Measurements from ENCODE around the gene PACS2. TPM values are rescaled to one million over a fixed set of nuclear protein-coding genes. Genes with fewer than 3 reads are reported as not detected.

The PACS2 gene
- total RNA-seq, 2 donors from 2014 or later: 48.5 to 124 TPM

GRCh38 chr14:105439710-105440553, 125.4 kb downstream of the PACS2 start:
- DNase-seq (ENCODE audit: low spot score): no peak
- Histone ChIP-seq H3K27me3 (replicated peaks; ENCODE audit: insufficient read depth) (no peaks in the 10 kb centered on the region), H3K4me1 (replicated peaks) (no peaks in the 10 kb centered on the region), H3K9me3 (no peaks in the 10 kb centered on the region), H3K4me3 (no peak overlapping the region), H3K36me3 (no peaks in the 10 kb centered on the region), H3K27ac (no peak overlapping the region)
- no peak for TF ChIP-seq POLR2AphosphoS5 (IDR thresholded peaks at IDR 0.05)
- no peak for TF ChIP-seq CTCF (IDR thresholded peaks at IDR 0.05)
- TF ChIP-seq POLR2A (IDR thresholded peaks at IDR 0.05): no peak
- intact Hi-C loops (cut with DNase I): no loop called here
- 84% methylated on average over 24 of the region's 33 CpGs for WGBS

GRCh38 chr14:105440554-105440900, 126.0 kb downstream of the PACS2 start:
- intact Hi-C loops (cut with DNase I): no loop called here
- no peak overlapping the region for H3K4me3 ChIP-seq
- DNase-seq (ENCODE audit: low spot score): no peak
- WGBS: 95% methylated on average over 15 of the region's 15 CpGs
- no peak overlapping the region for H3K27ac ChIP-seq
- TF ChIP-seq POLR2AphosphoS5 (IDR thresholded peaks at IDR 0.05): no peak
- no peak for TF ChIP-seq POLR2A (IDR thresholded peaks at IDR 0.05)
- TF ChIP-seq CTCF (IDR thresholded peaks at IDR 0.05): no peak
- H3K36me3 ChIP-seq: no peaks in the 10 kb centered on the region
- no peaks in the 10 kb centered on the region for H3K4me1 ChIP-seq (replicated peaks)
- H3K9me3 ChIP-seq: no peaks in the 10 kb centered on the region
- no peaks in the 10 kb centered on the region for H3K27me3 ChIP-seq (replicated peaks; ENCODE audit: insufficient read depth)

- Histone ChIP-seq H3K27ac (no peak overlapping the region), H3K4me1 (replicated peaks) (no peaks in the 10 kb centered on the region), H3K4me3 (no peak overlapping the region), H3K36me3 (no peaks in the 10 kb centered on the region), H3K27me3 (replicated peaks; ENCODE audit: insufficient read depth) (no peaks in the 10 kb centered on the region), H3K9me3 (no peaks in the 10 kb centered on the region)
- 90% methylated on average over 9 of the region's 9 CpGs for WGBS
- TF ChIP-seq POLR2AphosphoS5 (IDR thresholded peaks at IDR 0.05) (no peak), POLR2A (IDR thresholded peaks at IDR 0.05) (no peak), CTCF (IDR thresholded peaks at IDR 0.05) (no peak)
- intact Hi-C loops (cut with DNase I): no loop called here
- no peak for DNase-seq (ENCODE audit: low spot score)
Observed at GRCh38 chr14:105440992-105441391, 126.4 kb downstream of the PACS2 start.

DNA sequence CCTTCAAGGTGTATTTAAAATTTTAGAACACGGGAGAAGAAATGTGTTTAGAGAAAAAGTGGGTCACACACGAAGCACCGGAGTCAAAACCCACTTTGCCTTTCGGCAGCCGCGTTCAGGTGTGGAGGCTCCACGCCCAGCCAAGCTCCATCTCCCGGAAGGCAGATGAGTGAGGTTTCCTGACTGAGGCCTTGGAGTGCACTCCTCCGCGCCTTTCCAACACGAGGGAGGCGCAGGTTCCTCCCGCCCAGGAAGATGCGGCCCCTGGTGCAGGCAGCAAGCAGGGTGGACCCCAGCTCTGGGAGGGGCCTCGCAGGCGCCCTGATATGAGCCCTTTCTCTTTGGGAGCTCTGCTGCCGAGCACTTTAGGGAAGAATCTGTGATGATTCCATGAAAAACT, 127.6 kb downstream of the PACS2 start:
- Histone ChIP-seq H3K4me3 (no peak overlapping the region), H3K27ac (no peak overlapping the region), H3K9me3 (no peaks in the 10 kb centered on the region), H3K4me1 (replicated peaks) (no peaks in the 10 kb centered on the region), H3K27me3 (replicated peaks; ENCODE audit: insufficient read depth) (no peaks in the 10 kb centered on the region), H3K36me3 (no peaks in the 10 kb centered on the region)
- intact Hi-C loops (cut with DNase I): no loop called here
- DNase-seq (ENCODE audit: low spot score): no peak
- 74% methylated on average over 17 of the region's 17 CpGs for WGBS
- TF ChIP-seq CTCF (IDR thresholded peaks at IDR 0.05) (no peak), POLR2AphosphoS5 (IDR thresholded peaks at IDR 0.05) (no peak), POLR2A (IDR thresholded peaks at IDR 0.05) (no peak)

DNA sequence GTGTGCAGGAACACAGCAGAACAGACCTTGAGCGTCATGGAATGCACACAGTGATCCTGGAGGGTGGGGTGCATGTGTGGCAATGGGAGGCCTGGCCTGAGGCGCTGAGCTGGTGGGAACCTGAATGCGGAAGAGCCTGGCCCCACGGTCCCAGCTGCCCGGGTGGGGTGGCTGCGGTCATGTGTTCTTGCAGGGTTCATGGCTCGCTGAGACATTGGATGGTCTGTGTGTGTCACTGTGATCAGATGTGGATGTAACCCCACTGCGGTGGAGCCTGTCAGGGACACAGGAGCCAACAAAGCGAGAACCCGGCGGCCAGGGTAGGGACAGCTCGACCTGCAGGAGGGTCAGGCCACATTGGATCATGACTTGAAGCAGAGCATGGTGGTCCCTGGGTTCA, 128.3 kb downstream of the PACS2 start:
- Histone ChIP-seq H3K27ac (no peak overlapping the region), H3K4me1 (replicated peaks) (no peaks in the 10 kb centered on the region), H3K4me3 (no peak overlapping the region), H3K36me3 (no peaks in the 10 kb centered on the region), H3K9me3 (no peaks in the 10 kb centered on the region), H3K27me3 (replicated peaks; ENCODE audit: insufficient read depth) (no peaks in the 10 kb centered on the region)
- WGBS: 84% methylated on average over 12 of the region's 12 CpGs
- no peak for TF ChIP-seq POLR2A (IDR thresholded peaks at IDR 0.05)
- no peak for TF ChIP-seq POLR2AphosphoS5 (IDR thresholded peaks at IDR 0.05)
- TF ChIP-seq CTCF (IDR thresholded peaks at IDR 0.05): no peak
- intact Hi-C loops (cut with DNase I): no loop called here
- no peak for DNase-seq (ENCODE audit: low spot score)

Measured in prostate gland (tissue), 2 donors.